Subcutaneous adipose tissue (tissue), 4 donors: ENCODE data around the gene ZSWIM4. TPM values are rescaled to one million over a fixed set of nuclear protein-coding genes. Genes with fewer than 3 reads are reported as not detected.

Source experiments
- CTCF ChIP-seq: fragments of 450-650 bp; IDR thresholded peaks from one replicate; pipeline ENCODE4 v1.5.1; 2016; ENCODE audit warnings: low read depth, mild to moderate bottlenecking, control low read depth, antibody characterized with exemption, moderate library complexity
- small RNA-seq: library from RNA; depleted of rRNA; stranded (forward); fragments of <200 nt; gene quantifications from one replicate; pipeline ENCODE3, GENCODE V24; 2016
- total RNA-seq, 4 donors: library from RNA; depleted of rRNA; stranded (reverse); fragments of >200 nt; gene quantifications; one replicate each; pipeline ENCODE4 v1.1.0, GENCODE V29; 2016

The ZSWIM4 gene
- total RNA-seq, 4 donors from 2014 or later = 1.6 to 4.7 (median 1.9) TPM

GRCh38 chr19:13875824-13876223 is 80.6 kb downstream of the ZSWIM4 start:
- TF ChIP-seq CTCF = no peak

- TF ChIP-seq CTCF = no peak
These were observed 81.6 kb downstream of the ZSWIM4 start, which contains the start of gene NANOS3 for GRCh38 chr19:13876834-13877233. NANOS3 (plus strand) TSS chr19:13877134; CDS start chr19:13877249, 115 bp downstream.

- no peak for TF ChIP-seq CTCF
These were observed 82.1 kb downstream of the ZSWIM4 start for GRCh38 chr19:13877303-13877702.

GRCh38 chr19:13880059-13881043 is 85.1 kb downstream of the ZSWIM4 start:
- TF ChIP-seq CTCF = no peak

GRCh38 chr19:13881251-13881691 is 86.0 kb downstream of the ZSWIM4 start:
- TF ChIP-seq CTCF = no peak

Small RNA genes lying within 50 kb of the gene (small RNA-seq; reads per million reads assigned to genes)
- gene MIR181C = 20.3 reads per million, percentile 94 among the genes with 10 or more reads in this experiment
- 24.6 reads per million, percentile 95 among the genes with 10 or more reads in this experiment for gene MIR181D
- gene RN7SL619P = not detected

Other genes with a start within 250 kb of the ZSWIM4 start
- gene MRI1, start 30.9 kb upstream of the ZSWIM4 start, total RNA-seq = 10 to 100 TPM; 12.1 to 81.9 (median 40.3) TPM
- gene C19orf53, start 21.0 kb upstream of the ZSWIM4 start, total RNA-seq = 100 to 1,000 TPM in 3 of 4 donors, 10 to 100 TPM in 1; 90.1 to 133 (median 113) TPM
- gene NANOS3, start 81.7 kb downstream of the ZSWIM4 start, total RNA-seq = not detected
- 1 to 10 TPM in 2 of 4 donors, under 1 TPM in 1, not detected in 1; 0.66 to 3.0 (median 1.0) TPM for gene BRME1, start 110.7 kb downstream of the ZSWIM4 start, total RNA-seq
- gene CC2D1A, start 110.8 kb downstream of the ZSWIM4 start, total RNA-seq = 10 to 100 TPM; 15.2 to 36.2 (median 16.5) TPM
- gene PODNL1, start 143.0 kb downstream of the ZSWIM4 start, total RNA-seq = 1 to 10 TPM in 1 of 4 donors, under 1 TPM in 3; 0.44 to 1.1 (median 0.91) TPM
- gene DCAF15, start 157.1 kb downstream of the ZSWIM4 start, total RNA-seq = 10 to 100 TPM in 3 of 4 donors, 1 to 10 TPM in 1; 8.4 to 17.3 (median 12.0) TPM
- 1 to 10 TPM; 2.2 to 4.1 (median 2.2) TPM for gene RFX1, start 210.9 kb downstream of the ZSWIM4 start, total RNA-seq
- not detected for gene RLN3, start 232.7 kb downstream of the ZSWIM4 start, total RNA-seq
- gene IL27RA, start 236.3 kb downstream of the ZSWIM4 start, total RNA-seq = 1 to 10 TPM; 4.1 to 7.0 (median 6.2) TPM